NOMO-1 (cell line): Measurements from ENCODE around the gene ADGRV1.
A peak's percentile ranks its signal among the peaks of the same experiment; 100 is the strongest.
"Not testable (repeated sequence)": the region's sequence is repeated elsewhere in the genome, so short reads cannot be mapped to it uniquely, and the experiment has no call there.

Source experiments
- DNase-seq, 2 experiments: peaks; one replicate each; lab custom pipeline; 2025; ENCODE audit not compliant: unreplicated experiment in 2 of 2; lab: John Stamatoyannopoulos, UW

The ADGRV1 gene

GRCh38 chr5:91042936-91043255 is 484.3 kb downstream of the ADGRV1 start:
- DNase-seq: no peak

GRCh38 chr5:91048073-91048472 is 489.5 kb downstream of the ADGRV1 start:
- DNase-seq: no peak

GRCh38 chr5:91049112-91049511 is 490.5 kb downstream of the ADGRV1 start:
- DNase-seq: no peak

- DNase-seq: no peak
Observed at GRCh38 chr5:91049800-91050199, 491.2 kb downstream of the ADGRV1 start.

- DNase-seq: not testable (repeated sequence)
Observed at GRCh38 chr5:91052411-91052810, 493.8 kb downstream of the ADGRV1 start.

- peak; percentile 66 to 90 for DNase-seq
Observed at GRCh38 chr5:91052977-91053740, 494.6 kb downstream of the ADGRV1 start.

GRCh38 chr5:91053741-91054025 is 495.1 kb downstream of the ADGRV1 start:
- DNase-seq: no peak

- no peak for DNase-seq
Observed at GRCh38 chr5:91058155-91058554, 499.6 kb downstream of the ADGRV1 start.

- no peak for DNase-seq
Observed at GRCh38 chr5:91058575-91058974, 500.0 kb downstream of the ADGRV1 start.

GRCh38 chr5:91059409-91059808 is 500.8 kb downstream of the ADGRV1 start:
- no peak for DNase-seq

- DNase-seq: no peak
Observed at GRCh38 chr5:91061094-91061493, 502.5 kb downstream of the ADGRV1 start.

GRCh38 chr5:91061946-91062562 is 503.5 kb downstream of the ADGRV1 start:
- DNase-seq: peak; percentile 10 to 61

GRCh38 chr5:91063098-91063690 is 504.6 kb downstream of the ADGRV1 start:
- not testable (repeated sequence) for DNase-seq

- no peak for DNase-seq
Observed at GRCh38 chr5:91065496-91065895, 506.9 kb downstream of the ADGRV1 start.

GRCh38 chr5:91069364-91069763 is 510.8 kb downstream of the ADGRV1 start:
- no peak for DNase-seq

GRCh38 chr5:91070761-91071550 is 512.4 kb downstream of the ADGRV1 start:
- DNase-seq: peak in 1 of 2 experiments; percentile 33

- DNase-seq: no peak
Observed at GRCh38 chr5:91072881-91073280, 514.3 kb downstream of the ADGRV1 start.

- no peak for DNase-seq
Observed at GRCh38 chr5:91074615-91075014, 516.0 kb downstream of the ADGRV1 start.

- DNase-seq: no peak
Observed at GRCh38 chr5:91076138-91076537, 517.5 kb downstream of the ADGRV1 start.

- no peak for DNase-seq
Observed at GRCh38 chr5:91077623-91078022, 519.0 kb downstream of the ADGRV1 start.

GRCh38 chr5:91079037-91079436 is 520.4 kb downstream of the ADGRV1 start:
- DNase-seq: no peak

- no peak for DNase-seq
Observed at GRCh38 chr5:91089758-91090157, 531.2 kb downstream of the ADGRV1 start.
